ENCODE data around the gene ATMIN.
A peak's percentile ranks its signal among the peaks of the same experiment; 100 is the strongest.

The ATMIN gene

DNA sequence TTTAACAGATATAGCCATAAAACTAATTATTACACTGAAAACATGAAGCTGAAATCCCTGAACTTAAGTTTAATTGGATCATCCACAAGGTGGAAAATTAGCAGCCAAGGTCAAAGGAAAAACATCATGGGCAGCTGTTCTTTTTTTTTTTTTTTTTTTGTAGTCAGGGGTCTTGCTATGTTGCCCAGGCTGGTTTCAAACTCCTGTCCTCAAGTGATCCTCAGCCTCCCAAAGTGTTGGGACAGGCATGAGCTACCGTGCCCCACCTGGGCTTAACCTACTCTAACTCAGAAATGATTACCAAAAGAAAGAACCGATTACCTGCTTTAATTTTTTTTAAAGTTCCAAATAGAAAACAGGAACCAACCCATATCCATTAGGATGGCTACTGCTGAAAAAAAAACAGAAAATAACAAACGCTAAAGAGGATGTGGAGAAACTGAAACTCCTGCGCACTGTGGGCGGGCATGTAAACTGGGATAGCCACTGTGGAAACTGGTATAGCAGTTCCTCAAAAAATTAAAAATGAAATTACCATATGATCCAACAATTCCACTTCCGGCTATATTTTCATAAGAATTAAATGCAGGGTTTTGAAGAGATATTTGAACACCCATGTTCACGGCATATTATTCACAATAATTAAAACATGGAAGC is 37.5 kb upstream of the ATMIN start:
- TF ChIP-seq, protein P1, sequence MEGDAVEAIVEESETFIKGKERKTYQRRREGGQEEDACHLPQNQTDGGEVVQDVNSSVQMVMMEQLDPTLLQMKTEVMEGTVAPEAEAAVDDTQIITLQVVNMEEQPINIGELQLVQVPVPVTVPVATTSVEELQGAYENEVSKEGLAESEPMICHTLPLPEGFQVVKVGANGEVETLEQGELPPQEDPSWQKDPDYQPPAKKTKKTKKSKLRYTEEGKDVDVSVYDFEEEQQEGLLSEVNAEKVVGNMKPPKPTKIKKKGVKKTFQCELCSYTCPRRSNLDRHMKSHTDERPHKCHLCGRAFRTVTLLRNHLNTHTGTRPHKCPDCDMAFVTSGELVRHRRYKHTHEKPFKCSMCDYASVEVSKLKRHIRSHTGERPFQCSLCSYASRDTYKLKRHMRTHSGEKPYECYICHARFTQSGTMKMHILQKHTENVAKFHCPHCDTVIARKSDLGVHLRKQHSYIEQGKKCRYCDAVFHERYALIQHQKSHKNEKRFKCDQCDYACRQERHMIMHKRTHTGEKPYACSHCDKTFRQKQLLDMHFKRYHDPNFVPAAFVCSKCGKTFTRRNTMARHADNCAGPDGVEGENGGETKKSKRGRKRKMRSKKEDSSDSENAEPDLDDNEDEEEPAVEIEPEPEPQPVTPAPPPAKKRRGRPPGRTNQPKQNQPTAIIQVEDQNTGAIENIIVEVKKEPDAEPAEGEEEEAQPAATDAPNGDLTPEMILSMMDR (IDR thresholded peaks at IDR 0.05), result no peak
- TF ChIP-seq ZFX (IDR thresholded peaks at IDR 0.05; ENCODE audit: borderline replicate concordance), result no peak
- peak overlapping the region; percentile 64 for H3K27ac ChIP-seq

DNA sequence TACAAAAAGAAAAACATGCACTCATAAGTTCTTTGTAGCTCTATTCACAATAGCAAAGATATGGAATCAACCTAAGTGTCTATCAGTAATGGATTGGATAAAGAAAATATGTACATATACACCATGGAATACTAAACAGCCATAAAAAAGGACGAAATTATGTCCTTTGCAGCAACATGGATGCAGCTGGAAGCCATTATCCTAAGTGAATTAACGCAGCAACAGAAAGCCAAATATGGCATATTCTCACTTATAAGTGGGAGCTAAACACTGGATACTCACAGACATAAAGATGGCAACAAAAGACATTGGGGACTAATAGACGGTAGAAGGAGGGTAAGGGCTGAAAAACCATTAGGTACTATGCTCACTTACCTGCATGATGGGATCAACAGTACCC is 34.8 kb upstream of the ATMIN start:
- H3K27ac ChIP-seq, result no peak overlapping the region
- TF ChIP-seq, protein P1 (IDR thresholded peaks at IDR 0.05), result no peak
- TF ChIP-seq ZFX (IDR thresholded peaks at IDR 0.05; ENCODE audit: borderline replicate concordance), result no peak

DNA sequence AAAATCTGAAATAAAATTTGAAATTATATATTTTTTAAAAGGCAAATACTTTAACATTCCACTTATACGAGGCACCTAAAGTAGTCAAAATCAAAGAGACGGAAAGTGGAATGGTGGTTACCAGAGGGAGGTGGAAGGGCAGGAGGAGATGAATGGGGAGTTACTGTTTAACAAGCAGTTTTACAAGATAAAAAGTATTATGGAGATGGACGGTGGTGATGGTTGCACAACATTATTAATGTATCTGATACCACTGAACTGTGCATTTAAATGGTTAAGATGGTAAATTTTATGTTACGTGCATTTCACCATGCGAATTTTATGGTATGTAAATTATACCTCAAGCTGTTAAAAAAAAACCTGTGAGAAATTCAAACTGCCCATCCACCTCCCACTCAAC is 34.3 kb upstream of the ATMIN start:
- TF ChIP-seq, protein P1 (IDR thresholded peaks at IDR 0.05), result no peak
- TF ChIP-seq ZFX (IDR thresholded peaks at IDR 0.05; ENCODE audit: borderline replicate concordance), result no peak
- H3K27ac ChIP-seq, result no peak overlapping the region

DNA sequence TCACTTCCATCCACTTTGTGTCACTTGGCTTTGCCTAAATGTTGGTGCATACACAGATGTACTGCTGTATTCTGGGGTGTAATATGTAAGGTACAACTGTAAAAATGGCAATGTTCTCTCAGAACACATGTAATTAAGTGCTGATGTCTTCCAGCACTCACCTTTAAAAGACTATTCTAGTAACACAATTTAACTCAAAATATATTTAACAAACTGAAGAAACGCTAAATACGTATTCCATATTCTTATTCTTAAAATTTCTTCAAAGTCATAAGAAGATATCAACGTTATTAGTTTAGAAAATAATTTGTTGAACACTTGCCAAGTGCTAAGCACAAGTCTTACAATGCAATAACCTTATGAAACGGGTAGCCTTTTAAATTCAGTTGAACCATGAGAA is 32.6 kb upstream of the ATMIN start:
- H3K27ac ChIP-seq, result peak overlapping the region; percentile 94
- no peak for TF ChIP-seq ZFX (IDR thresholded peaks at IDR 0.05; ENCODE audit: borderline replicate concordance)
- TF ChIP-seq, protein P1 (IDR thresholded peaks at IDR 0.05), result no peak

DNA sequence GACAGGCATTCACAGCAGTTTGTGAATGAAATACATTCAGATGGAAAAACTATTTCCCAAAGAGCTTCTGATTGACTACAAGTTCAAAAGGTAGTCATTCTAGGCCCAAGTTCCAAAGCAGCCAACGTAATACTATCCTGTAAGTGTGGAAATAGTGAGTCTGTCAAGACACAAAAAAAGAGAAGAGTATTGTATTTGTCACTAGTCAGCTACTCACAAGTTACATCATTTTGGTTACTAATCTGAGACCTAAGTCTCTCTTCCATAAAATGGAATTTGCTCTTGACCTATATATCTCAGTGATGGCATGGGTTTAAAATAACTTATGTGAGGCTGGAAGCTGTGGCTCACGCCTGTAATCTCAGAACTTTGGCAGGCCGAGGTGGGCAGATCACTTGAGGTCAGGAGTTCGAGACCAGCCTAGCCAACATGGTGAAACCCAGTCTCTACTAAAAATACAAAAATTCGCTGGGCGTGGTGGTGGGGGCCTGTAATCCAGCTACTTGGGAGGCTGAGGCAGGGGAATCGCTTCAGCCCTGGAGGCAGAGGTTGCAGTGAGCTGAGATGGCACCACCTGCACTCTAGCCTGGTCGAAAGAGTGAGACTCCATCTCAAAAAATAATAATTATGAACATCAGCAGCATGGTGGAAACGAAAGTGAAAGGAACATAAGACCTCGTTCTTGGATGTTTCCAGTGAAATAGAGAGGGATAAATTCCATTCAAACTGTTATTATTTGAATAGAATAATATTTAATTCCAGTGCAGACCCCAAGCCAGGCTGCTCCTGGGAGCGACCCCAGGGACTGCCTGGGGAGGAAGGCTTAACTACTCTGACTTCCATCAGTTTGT is 31.8 kb upstream of the ATMIN start:
- H3K27ac ChIP-seq, result peak overlapping the region; percentile 94
- TF ChIP-seq, protein P1 (IDR thresholded peaks at IDR 0.05), result no peak
- TF ChIP-seq ZFX (IDR thresholded peaks at IDR 0.05; ENCODE audit: borderline replicate concordance), result no peak

DNA sequence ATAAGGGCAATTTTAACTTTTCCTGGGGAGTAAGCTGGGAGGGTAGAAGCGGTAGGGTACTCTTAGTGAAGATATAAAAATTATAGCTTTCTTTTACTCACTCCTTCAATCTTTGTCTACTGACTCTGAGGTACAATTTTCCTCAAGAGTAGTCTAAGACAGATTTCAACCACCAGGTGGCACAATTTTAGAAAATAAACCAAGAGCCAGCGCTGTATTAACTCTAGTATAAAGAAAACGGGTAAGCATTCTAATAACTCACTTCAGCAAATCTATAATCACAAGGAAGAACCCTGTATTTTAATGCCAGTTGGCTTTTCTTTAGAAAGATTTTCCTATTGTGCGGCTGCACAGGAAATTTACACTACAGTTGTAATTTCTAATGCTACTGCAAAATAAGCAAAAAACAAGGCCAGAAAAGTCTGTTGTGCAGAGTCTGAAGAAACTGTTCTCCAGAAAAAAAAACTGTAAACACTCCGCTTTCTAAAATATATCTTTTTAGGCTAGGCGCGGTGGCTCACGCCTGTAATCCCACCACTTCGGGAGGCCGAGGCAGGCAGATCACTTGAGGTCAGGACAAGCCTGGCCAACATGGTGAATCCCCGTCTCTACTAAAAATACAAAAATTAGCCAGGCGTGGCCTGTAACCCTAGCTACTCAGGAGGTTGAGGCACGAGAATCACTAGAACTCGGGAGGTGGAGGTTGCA is 30.8 kb upstream of the ATMIN start:
- peak overlapping the region; percentile 94 for H3K27ac ChIP-seq
- no peak for TF ChIP-seq ZFX (IDR thresholded peaks at IDR 0.05; ENCODE audit: borderline replicate concordance)
- TF ChIP-seq, protein P1 (IDR thresholded peaks at IDR 0.05), result peak; percentile 82
